Measurements from ENCODE around the gene SDF4.

Gene SDF4

GRCh38 chr1:1173061-1173792, 58.6 kb downstream of the SDF4 start:
- H3K4me3 ChIP-seq = no peak overlapping the region
- H3K27ac ChIP-seq = no peak overlapping the region

- no peak overlapping the region for H3K27ac ChIP-seq
- H3K4me3 ChIP-seq = no peak overlapping the region
These were observed 60.1 kb downstream of the SDF4 start for GRCh38 chr1:1171546-1172340.

DNA sequence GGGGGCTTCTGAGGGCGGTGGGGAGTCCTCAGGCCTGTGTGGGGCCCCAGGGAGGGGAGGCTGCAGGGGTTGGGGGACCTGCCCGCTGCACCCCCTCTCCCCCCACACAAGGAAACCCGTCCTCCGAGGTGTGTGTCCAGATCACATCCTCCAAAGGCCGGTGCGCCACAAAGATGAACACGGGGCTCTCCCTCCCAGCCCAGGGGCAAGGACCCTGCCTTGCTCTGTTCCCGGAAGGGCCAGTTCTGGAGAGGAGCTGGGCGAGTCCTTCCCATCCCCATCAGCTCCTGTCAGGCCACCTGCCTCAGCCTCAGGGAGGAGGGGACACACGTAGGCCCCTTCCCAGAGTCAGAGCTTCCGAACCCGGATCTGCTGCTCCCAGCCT, 60.6 kb downstream of the SDF4 start:
- no peak overlapping the region for H3K27ac ChIP-seq
- H3K4me3 ChIP-seq = no peak overlapping the region

DNA sequence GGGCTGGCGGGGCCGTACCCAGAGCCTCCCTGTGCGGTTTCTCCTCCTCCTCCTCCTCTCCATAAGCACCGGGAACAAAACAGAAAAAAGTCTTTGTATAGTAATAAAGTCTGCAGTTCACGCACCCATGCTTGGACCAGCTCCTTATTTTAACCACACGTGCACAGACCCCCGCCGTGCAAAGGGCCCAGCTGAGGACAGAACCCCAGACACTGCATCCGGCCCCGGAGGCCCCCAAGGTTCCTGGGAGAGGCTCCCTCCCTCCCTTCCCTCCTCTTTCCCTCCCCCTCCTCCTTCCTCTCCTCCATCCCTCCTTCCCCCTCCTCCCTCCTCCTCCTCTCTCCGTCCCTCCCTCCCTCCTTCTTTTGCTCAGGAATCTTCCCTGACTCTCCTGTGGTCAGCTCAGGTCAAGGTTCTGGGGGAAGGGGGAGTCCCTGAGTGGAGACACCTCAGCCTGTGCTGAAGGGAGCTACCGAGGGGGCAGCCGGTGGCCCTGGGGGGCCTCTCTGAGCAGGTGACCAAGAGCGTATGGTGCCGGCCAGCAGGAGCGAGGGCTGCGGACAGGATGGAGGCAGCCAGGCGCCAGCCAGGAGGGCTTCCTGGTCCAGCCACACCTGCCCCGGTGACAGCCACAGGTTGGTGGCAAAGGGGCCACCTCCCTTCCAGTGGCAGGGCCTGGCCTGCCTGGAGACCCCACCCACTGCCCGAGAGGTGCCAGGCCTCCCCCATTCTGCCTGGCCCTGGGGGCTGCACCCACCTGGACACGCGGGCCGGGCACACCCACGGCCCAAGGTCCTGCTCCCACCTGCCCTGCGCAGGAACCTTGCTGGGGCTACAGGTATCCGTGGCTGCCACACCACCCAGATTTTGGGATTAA, 61.3 kb downstream of the SDF4 start:
- H3K4me3 ChIP-seq = no peak overlapping the region
- H3K27ac ChIP-seq = no peak overlapping the region

- H3K27ac ChIP-seq = no peak overlapping the region
- no peak overlapping the region for H3K4me3 ChIP-seq
These were observed 62.2 kb downstream of the SDF4 start for GRCh38 chr1:1169429-1170214.

GRCh38 chr1:1168451-1169411, 63.1 kb downstream of the SDF4 start:
- no peak overlapping the region for H3K27ac ChIP-seq
- H3K4me3 ChIP-seq = no peak overlapping the region

GRCh38 chr1:1167841-1168450, 63.9 kb downstream of the SDF4 start:
- no peak overlapping the region for H3K4me3 ChIP-seq

GRCh38 chr1:1167398-1167821, 64.4 kb downstream of the SDF4 start:
- Histone ChIP-seq H3K27ac (no peak overlapping the region), H3K4me3 (no peak overlapping the region)

More at GRCh38 chr1:1167841-1168450, 63.9 kb downstream of the SDF4 start:
- H3K27ac ChIP-seq = no peak overlapping the region
